Transverse colon (tissue), 3 donors: ENCODE data around the gene PTN.

Source experiments
- POLR2A ChIP-seq: fragments of 450-650 bp; IDR thresholded peaks from one replicate; pipeline ENCODE4 v1.6.1; 2016; ENCODE audit warnings: antibody characterized with exemption, mild to moderate bottlenecking, moderate library complexity
- TF ChIP-seq, protein P1 (sequence below), 5 experiments: fragments of 200-600 bp in 3 of 5; fragments of 450-650 bp in 2 of 5; sonication (generic) in 3 of 5; IDR thresholded peaks; 1 replicate in 2 of 5; 2 replicates in 3 of 5; pipeline ENCODE4 v1.5.1; 2016 to 2017; ENCODE audit warnings: antibody characterized with exemption in 5 of 5, inconsistent platforms in 3 of 5, mild to moderate bottlenecking in 2 of 5, moderate library complexity in 1 of 5

DNA sequence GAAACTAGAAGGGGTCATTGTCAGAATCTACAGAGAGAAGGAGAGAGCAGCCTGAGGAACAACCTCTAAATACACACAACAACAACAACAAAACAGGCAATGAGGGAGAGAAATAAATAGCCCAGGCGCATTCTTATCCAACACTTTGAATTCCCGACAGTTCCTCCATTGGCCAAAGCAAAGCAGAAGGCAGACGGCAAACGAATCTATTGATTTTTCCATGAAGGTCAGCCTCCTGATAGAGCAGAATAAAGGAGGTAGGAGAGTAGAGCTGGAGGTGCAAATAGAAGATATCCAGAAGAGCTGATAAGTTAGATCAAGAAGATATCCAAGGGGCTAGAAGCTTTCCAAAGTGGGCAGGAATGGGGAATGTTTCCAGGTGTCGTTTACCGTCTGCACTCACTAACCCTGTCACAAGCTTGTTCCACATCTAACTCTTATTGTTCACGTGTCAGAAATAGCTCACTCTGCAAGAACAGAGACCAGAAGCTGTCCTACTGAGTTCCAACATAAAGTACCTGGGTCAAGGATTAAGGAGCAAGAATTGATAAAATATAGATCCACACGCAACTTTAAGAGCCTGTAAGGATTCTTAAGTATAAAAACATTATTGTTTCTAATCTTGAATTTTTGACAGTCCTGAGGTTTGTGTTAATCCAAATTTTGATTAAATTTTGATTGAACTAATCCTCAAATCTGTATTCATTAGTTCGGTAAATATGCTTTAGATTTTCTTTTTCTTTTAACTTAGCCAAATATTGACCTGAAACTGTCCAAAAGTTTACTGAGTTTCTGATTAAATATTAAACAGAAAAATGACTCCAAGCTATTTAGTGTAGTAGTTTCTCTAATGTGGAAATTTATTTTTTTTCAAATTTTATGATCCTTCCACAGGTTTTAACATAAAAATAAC lies 45.7 kb downstream of the PTN start:
- TF ChIP-seq, protein P1, sequence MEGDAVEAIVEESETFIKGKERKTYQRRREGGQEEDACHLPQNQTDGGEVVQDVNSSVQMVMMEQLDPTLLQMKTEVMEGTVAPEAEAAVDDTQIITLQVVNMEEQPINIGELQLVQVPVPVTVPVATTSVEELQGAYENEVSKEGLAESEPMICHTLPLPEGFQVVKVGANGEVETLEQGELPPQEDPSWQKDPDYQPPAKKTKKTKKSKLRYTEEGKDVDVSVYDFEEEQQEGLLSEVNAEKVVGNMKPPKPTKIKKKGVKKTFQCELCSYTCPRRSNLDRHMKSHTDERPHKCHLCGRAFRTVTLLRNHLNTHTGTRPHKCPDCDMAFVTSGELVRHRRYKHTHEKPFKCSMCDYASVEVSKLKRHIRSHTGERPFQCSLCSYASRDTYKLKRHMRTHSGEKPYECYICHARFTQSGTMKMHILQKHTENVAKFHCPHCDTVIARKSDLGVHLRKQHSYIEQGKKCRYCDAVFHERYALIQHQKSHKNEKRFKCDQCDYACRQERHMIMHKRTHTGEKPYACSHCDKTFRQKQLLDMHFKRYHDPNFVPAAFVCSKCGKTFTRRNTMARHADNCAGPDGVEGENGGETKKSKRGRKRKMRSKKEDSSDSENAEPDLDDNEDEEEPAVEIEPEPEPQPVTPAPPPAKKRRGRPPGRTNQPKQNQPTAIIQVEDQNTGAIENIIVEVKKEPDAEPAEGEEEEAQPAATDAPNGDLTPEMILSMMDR (IDR thresholded peaks at IDR 0.05) = no peak
- TF ChIP-seq POLR2A = no peak
